HG02610 (cell line): ENCODE results near the gene NDUFB10.
"Not testable (repeated sequence)": the region's sequence is repeated elsewhere in the genome, so short reads cannot be mapped to it uniquely, and the experiment has no call there.

Experiments used
- ATAC-seq: cut with Tn5 transposase; IDR thresholded peaks from one replicate; pipeline ENCODE4 v1.9.1; 2021; ENCODE audit warnings: mild to moderate bottlenecking, moderate library complexity; ENCODE audit not compliant: unreplicated experiment

The NDUFB10 gene

DNA sequence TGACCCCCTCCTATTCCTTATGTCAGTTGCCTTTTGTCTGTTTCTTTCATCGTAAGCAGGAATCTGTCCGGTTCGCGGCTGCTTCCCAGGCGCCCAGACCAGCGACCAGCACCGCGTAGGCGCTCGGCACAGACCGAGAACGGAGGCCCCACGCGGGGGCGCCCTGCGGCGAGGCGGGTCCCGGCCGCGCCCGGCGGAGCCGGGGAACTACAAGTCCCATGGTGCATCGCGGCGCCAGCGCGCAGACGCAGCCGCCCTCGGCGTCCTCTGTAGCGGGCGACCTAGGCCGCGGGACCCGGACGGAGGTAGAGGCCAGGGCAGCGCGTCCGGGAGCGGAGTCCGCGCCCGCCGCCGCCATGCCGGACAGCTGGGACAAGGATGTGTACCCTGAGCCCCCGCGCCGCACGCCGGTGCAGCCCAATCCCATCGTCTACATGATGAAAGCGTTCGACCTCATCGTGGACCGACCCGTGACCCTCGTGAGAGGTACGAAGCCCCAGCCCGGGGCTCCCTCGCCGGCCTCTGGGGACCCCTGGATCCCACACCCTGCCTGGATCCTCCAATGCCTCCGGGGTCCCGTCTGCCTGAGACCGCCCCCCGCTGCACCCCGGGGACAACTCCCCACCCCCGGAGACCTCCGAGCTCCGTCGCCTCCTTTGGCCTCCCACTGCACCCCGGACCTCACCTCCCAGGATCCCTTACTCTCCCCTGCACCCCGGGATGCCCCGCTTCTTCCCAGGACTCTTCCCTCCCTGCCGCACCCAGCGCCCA is at the start of gene NDUFB10:
NDUFB10 (plus strand) TSS at position 270 of the 771 bp plus-strand sequence; CDS start at position 357, 87 bp downstream.
- ATAC-seq = peak; percentile 71

- ATAC-seq = no peak
These were observed 49.6 kb upstream of the NDUFB10 start for GRCh38 chr16:1909561-1910231.

GRCh38 chr16:1911467-1912214 is 47.7 kb upstream of the NDUFB10 start:
- ATAC-seq = no peak

- ATAC-seq = no peak
These were observed 47.2 kb upstream of the NDUFB10 start for GRCh38 chr16:1912215-1912543.

DNA sequence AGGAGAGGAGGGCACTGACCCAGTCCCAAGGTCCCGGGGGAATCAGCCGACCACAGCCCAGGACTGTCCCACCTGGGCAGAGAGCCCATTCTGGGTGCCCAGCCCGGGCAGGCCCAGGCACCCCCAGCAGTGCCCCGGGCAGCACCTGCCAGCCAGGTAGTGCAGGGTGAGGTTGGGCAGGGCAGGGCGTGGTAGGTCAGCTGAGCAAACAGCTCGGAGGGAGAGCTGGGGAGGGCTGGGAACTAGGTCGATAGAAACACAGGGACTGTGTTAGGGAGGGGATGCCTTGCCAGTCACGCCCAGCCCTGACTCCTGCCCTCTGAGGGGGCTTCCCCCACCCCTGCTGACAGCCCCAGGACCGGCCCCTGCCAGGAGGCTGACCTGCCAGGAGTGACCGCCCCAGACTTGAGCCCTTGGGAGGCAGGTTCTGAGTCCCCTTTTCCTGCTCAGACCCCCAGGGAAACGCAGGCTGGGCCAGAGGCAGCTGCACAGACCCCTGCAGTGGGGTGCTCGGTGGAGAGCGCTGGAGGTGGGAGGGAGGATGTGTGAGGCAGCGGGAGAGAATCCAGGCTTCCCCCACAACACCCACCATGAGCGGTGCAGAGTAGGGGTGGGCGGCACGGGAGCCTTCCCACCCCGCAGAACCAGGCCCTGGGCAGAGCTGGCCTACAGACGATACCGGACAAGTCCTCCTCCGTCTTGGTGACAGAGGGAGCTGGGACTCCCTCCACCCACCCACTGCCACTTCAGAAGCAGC is 45.8 kb upstream of the NDUFB10 start:
- no peak for ATAC-seq

DNA sequence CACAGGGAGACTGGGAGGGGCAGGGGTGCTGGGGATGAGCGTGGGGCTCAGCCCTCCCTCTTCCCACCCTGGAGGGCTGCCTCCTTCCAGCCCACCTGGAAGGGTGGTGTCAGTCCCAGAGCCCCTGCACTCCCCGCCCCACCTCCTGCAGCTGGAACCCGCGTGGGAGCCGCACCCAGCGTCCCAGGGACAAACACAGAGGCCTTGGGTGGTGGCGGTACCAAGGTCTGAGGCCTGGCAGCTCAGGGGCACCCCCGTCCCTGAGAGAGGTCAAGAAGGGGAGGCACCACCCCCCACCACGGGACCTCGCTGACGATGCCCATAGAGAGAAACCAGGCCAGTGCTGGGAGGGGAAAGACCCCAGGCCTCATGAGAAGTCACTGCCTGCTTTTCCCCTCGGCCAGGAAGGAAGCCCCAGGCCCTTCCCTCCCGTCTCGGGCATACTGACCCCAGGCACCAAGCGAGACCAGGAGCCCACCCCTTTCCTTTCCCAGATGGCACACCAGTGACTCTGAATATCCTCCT is 45.2 kb upstream of the NDUFB10 start:
- no peak for ATAC-seq

DNA sequence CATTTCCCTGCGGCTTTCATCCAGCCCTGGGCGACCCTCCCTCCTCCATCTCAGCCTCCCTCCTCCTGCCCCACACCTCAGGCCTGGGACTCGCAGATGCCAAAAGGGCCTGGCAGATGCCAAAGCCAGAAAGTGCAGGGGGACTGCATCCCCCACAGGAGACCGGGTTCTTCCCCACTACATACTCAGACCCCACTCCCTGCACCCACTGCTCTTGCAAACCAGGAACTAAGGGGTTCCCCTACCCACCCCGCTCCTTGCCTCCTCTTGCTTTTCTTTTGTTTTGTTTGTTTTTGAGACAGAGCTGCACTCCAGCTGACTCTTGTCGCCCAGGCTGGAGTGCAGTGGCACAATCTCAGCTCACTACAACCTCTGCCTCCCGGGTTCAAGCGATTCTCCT is 44.4 kb upstream of the NDUFB10 start:
- no peak for ATAC-seq

DNA sequence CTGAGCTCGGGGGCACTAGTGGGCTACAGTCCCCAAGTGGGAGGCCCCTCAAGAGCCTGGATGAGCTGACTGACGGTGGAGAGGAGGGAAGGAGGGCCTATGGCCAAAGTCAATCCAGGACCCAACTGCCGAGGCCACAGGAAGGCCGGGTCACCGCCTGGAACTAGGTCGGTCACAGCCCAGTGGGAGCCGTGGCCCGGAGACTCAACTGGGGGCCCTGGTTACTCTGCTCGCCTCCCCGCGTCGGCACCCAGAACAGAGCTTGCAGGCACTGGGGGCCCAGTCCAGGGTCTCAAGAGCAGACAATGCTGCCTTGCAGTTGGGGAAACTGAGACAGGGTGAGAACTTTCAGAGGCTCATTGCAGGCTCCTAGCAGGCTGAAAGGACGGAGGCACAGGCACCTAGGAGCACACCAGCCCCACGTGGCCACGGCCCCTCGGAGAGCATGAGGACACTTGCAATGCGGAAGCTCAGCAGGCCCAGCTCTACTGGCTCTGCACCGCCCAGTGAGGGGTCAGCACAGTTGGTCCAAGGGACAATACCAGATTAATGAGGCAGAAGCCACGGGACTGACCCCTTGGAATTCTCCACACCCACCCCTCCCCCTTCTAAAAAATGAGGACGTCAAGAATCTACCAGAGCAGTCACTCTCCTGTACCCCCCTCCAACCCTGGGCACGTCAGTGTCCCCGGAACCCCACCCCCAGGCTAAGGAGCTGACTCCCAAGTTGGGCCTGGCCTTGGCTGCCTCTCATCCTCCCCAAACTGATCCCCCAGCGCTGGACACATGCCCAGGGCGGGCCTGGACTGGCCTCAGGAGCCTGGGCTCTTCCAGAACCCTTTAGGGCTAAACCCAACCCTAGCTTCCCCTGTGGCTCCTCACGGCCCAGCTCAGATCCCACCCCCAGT is 43.4 kb upstream of the NDUFB10 start:
- ATAC-seq = no peak

- no peak for ATAC-seq
These were observed 42.7 kb upstream of the NDUFB10 start for GRCh38 chr16:1916640-1916990.

DNA sequence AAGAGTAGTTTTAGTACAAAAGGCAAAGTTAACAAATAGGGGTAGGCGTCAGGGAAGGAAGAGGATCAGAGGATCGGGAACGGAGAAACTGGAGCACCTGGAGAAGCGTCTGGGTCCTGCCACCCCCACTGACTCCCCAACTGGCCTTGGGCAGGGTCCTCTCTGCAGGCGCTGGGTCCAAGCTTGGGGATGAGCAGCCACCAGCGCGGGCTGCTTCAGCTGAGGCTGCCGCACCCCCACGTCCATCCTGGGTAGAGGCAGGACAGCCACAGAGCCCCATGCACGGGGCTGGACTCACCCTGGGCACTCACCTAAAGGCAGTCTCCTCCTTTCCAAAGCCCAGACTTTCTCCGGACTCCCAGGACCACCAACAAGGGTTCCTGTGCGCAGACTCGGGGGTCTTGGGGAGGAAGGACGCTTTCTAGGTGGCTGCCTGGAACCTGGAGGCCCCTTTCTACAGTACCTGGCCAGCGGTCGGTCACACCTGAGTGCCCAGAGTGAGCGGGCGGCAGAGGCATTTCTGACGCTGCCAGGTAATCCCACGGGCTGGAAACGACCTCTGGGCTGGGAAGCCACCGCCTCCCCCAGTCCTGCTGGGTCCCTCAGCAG is 42.2 kb upstream of the NDUFB10 start:
- ATAC-seq = no peak

- ATAC-seq = no peak
These were observed 41.5 kb upstream of the NDUFB10 start for GRCh38 chr16:1917665-1918350.

GRCh38 chr16:1918351-1919326 is 40.7 kb upstream of the NDUFB10 start, which contains the start of gene HS3ST6:
TSS of gene HS3ST6 (minus strand) at chr16:1918415. CDS start at chr16:1918323, 92 bp downstream.
- no peak for ATAC-seq

- no peak for ATAC-seq
These were observed 39.9 kb upstream of the NDUFB10 start for GRCh38 chr16:1919327-1919998.

DNA sequence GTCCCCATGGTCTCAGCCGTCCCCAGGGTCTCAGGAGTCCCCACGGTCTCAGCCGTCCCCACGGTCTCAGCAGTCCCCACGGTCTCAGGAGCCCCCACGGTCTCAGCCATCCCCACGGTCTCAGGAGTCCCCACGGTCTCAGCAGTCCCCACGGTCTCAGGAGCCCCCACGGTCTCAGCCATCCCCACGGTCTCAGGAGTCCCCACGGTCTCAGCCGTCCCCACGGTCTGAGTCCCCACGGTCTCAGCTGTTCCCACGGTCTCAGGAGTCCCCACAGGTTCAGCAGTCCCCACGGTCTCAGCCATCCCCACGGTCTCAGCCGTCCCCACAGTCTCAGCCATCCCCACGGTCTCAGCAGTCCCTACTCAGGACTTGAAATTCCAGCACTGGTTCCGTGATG is 39.2 kb upstream of the NDUFB10 start:
- ATAC-seq = not testable (repeated sequence)

GRCh38 chr16:1920727-1921171 is 38.6 kb upstream of the NDUFB10 start:
- no peak for ATAC-seq

GRCh38 chr16:1922357-1922756 is 37.0 kb upstream of the NDUFB10 start:
- ATAC-seq = no peak
